IMR-90 (cell line): ENCODE results near the gene UPF1. TPM values are rescaled to one million over a fixed set of nuclear protein-coding genes. Genes with fewer than 3 reads are reported as not detected.
"Not testable (repeated sequence)": the region's sequence is repeated elsewhere in the genome, so short reads cannot be mapped to it uniquely, and the experiment has no call there.

Experiments used
- ATAC-seq: fragments of 200-7000 bp; cut with Tn5 transposase; 2 replicates; pipeline ENCODE4 v1.9.1; 2020; ENCODE audit warnings: low read depth, mild to moderate bottlenecking, moderate library complexity
- BruUV-seq: library from RNA; stranded (reverse); fragments of 400-500 nt; replicated peaks from 2 replicates; lab custom pipeline; 2021; lab: Mats Ljungman, UMichigan
- CTCF ChIA-PET: fragments of 300-600 bp; formaldehyde crosslinking; extraction: SDS; loops from one replicate; lab custom pipeline; 2021; ENCODE audit warnings: antibody characterized with exemption; lab: Yijun Ruan, JAX
- POLR2A ChIA-PET: fragments of 300-600 bp; sonication (Branson Sonifier 250); formaldehyde crosslinking; loops from one replicate; lab custom pipeline; 2022; ENCODE audit warnings: antibody characterized with exemption; ENCODE audit not compliant: unreplicated experiment; lab: Charles Lee
- DNase-seq: peaks from one replicate; pipeline ENCODE4 v3.0.0; 2013
- H2AFZ ChIP-seq: replicated peaks from 2 replicates; pipeline ENCODE3; 2013; ENCODE audit warnings: low read length, mild to moderate bottlenecking; ENCODE audit not compliant: poor library complexity
- H2AK5ac ChIP-seq: 2 replicates; pipeline ENCODE4 v1.6.1; 2013; ENCODE audit warnings: low read depth, low read length, inconsistent platforms
- H2AK9ac ChIP-seq: replicated peaks from 2 replicates; pipeline ENCODE3; 2013; ENCODE audit warnings: mild to moderate bottlenecking, low read depth, low read length, moderate library complexity; ENCODE audit not compliant: poor library complexity
- H2BK120ac ChIP-seq: 2 replicates; pipeline ENCODE4 v1.6.1; 2013; ENCODE audit warnings: low read depth, low read length, inconsistent platforms
- H2BK15ac ChIP-seq: 3 replicates; pipeline ENCODE4 v1.6.1; 2013; ENCODE audit warnings: low read depth, low read length, inconsistent platforms
- H2BK20ac ChIP-seq: 2 replicates; pipeline ENCODE4 v1.6.1; 2013; ENCODE audit warnings: low read depth, mild to moderate bottlenecking, inconsistent platforms, low read length, moderate library complexity
- H2BK5ac ChIP-seq: 2 replicates; pipeline ENCODE4 v1.6.1; 2013; ENCODE audit warnings: mild to moderate bottlenecking, low read depth, low read length, inconsistent platforms; ENCODE audit not compliant: poor library complexity, severe bottlenecking
- H3K14ac ChIP-seq: replicated peaks from 2 replicates; pipeline ENCODE4 v1.6.1; 2013; ENCODE audit warnings: low read depth, low read length, inconsistent platforms
- H3K18ac ChIP-seq: 2 replicates; pipeline ENCODE4 v1.6.1; 2013; ENCODE audit warnings: low read depth, low read length, control low read depth
- H3K23ac ChIP-seq: 2 replicates; pipeline ENCODE4 v1.6.1; 2013; ENCODE audit warnings: low read depth, low read length, inconsistent platforms
- H3K27ac ChIP-seq: 2 replicates; pipeline ENCODE4 v1.5.1; 2013; ENCODE audit warnings: mild to moderate bottlenecking, control low read depth, low read length; ENCODE audit not compliant: insufficient read depth
- H3K27me3 ChIP-seq: 2 replicates; pipeline ENCODE4 v1.6.1; 2013; ENCODE audit warnings: low read length; ENCODE audit not compliant: control insufficient read depth, insufficient read depth
- H3K36me3 ChIP-seq: 2 replicates; pipeline ENCODE4 v1.6.1; 2013; ENCODE audit warnings: low read length, mixed read lengths; ENCODE audit not compliant: control insufficient read depth, insufficient read depth
- H3K4ac ChIP-seq: 2 replicates; pipeline ENCODE4 v1.6.1; 2013; ENCODE audit warnings: low read depth, low read length, inconsistent platforms
- H3K4me1 ChIP-seq: 2 replicates; pipeline ENCODE4 v1.6.1; 2013; ENCODE audit warnings: low read length, mixed read lengths; ENCODE audit not compliant: control insufficient read depth, insufficient read depth
- H3K4me2 ChIP-seq: 2 replicates; pipeline ENCODE4 v1.6.1; 2013; ENCODE audit warnings: low read depth, mild to moderate bottlenecking, control low read depth, low read length, moderate library complexity
- H3K4me3 ChIP-seq: 2 replicates; pipeline ENCODE4 v1.5.1; 2013; ENCODE audit warnings: low read depth, mild to moderate bottlenecking, control low read depth, low read length, moderate library complexity; ENCODE audit not compliant: insufficient read depth
- H3K56ac ChIP-seq: 2 replicates; pipeline ENCODE4 v1.6.1; 2013; ENCODE audit warnings: low read length, inconsistent platforms; ENCODE audit not compliant: insufficient read depth; ENCODE audit errors: extremely low read depth
- H3K79me1 ChIP-seq, 2 experiments: 2 replicates each; pipeline ENCODE4 v1.6.1; 2013; ENCODE audit warnings: low read length in 2 of 2, inconsistent platforms in 1 of 2, low read depth in 1 of 2
- H3K9ac ChIP-seq: 2 replicates; pipeline ENCODE4 v1.6.1; 2013; ENCODE audit warnings: low read depth, low read length, control low read depth
- H3K9me1 ChIP-seq: 2 replicates; pipeline ENCODE4 v1.6.1; 2013; ENCODE audit warnings: low read length, inconsistent platforms; ENCODE audit not compliant: insufficient read depth
- H3K9me3 ChIP-seq: 2 replicates; pipeline ENCODE4 v1.6.1; 2013; ENCODE audit warnings: low read length; ENCODE audit not compliant: control insufficient read depth, insufficient read depth
- H4K20me1 ChIP-seq: 2 replicates; pipeline ENCODE4 v1.6.1; 2013; ENCODE audit warnings: low read length, inconsistent platforms; ENCODE audit not compliant: insufficient read depth
- H4K5ac ChIP-seq: 2 replicates; pipeline ENCODE4 v1.6.1; 2013; ENCODE audit warnings: mild to moderate bottlenecking, low read depth, low read length, control low read depth
- H4K8ac ChIP-seq, 2 experiments: 2 replicates each; pipeline ENCODE4 v1.6.1; 2013; ENCODE audit warnings: low read depth in 2 of 2, low read length in 2 of 2, control low read depth in 1 of 2, inconsistent platforms in 1 of 2
- H4K91ac ChIP-seq: 2 replicates; pipeline ENCODE4 v1.6.1; 2013; ENCODE audit warnings: low read depth, low read length, inconsistent platforms; ENCODE audit not compliant: insufficient read depth
- CEBPB ChIP-seq: IDR thresholded peaks from 2 replicates; pipeline ENCODE4 v1.6.1; 2012; ENCODE audit warnings: low read depth, low read length, improper control_type of control experiment
- MAFK ChIP-seq: IDR thresholded peaks from 2 replicates; pipeline ENCODE4 v1.6.1; 2012; ENCODE audit warnings: low read depth, low read length, improper control_type of control experiment
- MAZ ChIP-seq: IDR thresholded peaks from 2 replicates; pipeline ENCODE4 v1.6.1; 2012; ENCODE audit warnings: low read depth, mild to moderate bottlenecking, low read length, improper control_type of control experiment, moderate library complexity, borderline replicate concordance
- POLR2A ChIP-seq: IDR thresholded peaks from 2 replicates; pipeline ENCODE4 v1.6.1; 2012; ENCODE audit warnings: mild to moderate bottlenecking, low read depth, low read length
- WGBS, 2 experiments: methylation state at CpG; one replicate each; pipeline versions ENCODE4 v1.1.5 to v1.1.7; 2013; ENCODE audit warnings: missing lambda C conversion rate in 2 of 2; ENCODE audit not compliant: insufficient read length in 1 of 2; ENCODE audit errors: extremely low coverage in 2 of 2; 5-methylcytosine and 5-hydroxymethylcytosine counted together
- dilution Hi-C: fragments of 300-500 bp; cut with HindIII; formaldehyde crosslinking; loops from one replicate; pipeline ENCODE4 v1.14.3; 2018; ENCODE audit warnings: low sequenced_read_pairs; ENCODE audit not compliant: unreplicated experiment
- in situ Hi-C: fragments of 300-500 bp; cut with MboI; formaldehyde crosslinking; loops from 3 replicates; pipeline ENCODE4 v1.14.3; 2019; ENCODE audit warnings: low sequenced_read_pairs, inconsistent platforms, mixed read lengths
- intact Hi-C: fragments of 100-400 bp; cut with micrococcal nuclease; formaldehyde crosslinking; loops from 2 replicates; pipeline ENCODE4 v1.10.0; 2022
- polyA plus RNA-seq, 3 experiments: library from polyadenylated mRNA; depleted of rRNA; stranded (reverse); fragments of >200 nt; gene quantifications; 2 replicates each; pipeline ENCODE4 v1.2.3, GENCODE V29; 2012; ENCODE audit warnings: low replicate concordance in 1 of 3
- total RNA-seq: library from RNA; depleted of rRNA; stranded (reverse); fragments of >200 nt; gene quantifications from 2 replicates; pipeline ENCODE4 v1.2.3, GENCODE V29; 2012

The UPF1 gene
- total and polyA plus RNA-seq, 2 of the 4 experiments (the other 2 are of a cell fraction): 31.2 to 50.3 TPM

DNA sequence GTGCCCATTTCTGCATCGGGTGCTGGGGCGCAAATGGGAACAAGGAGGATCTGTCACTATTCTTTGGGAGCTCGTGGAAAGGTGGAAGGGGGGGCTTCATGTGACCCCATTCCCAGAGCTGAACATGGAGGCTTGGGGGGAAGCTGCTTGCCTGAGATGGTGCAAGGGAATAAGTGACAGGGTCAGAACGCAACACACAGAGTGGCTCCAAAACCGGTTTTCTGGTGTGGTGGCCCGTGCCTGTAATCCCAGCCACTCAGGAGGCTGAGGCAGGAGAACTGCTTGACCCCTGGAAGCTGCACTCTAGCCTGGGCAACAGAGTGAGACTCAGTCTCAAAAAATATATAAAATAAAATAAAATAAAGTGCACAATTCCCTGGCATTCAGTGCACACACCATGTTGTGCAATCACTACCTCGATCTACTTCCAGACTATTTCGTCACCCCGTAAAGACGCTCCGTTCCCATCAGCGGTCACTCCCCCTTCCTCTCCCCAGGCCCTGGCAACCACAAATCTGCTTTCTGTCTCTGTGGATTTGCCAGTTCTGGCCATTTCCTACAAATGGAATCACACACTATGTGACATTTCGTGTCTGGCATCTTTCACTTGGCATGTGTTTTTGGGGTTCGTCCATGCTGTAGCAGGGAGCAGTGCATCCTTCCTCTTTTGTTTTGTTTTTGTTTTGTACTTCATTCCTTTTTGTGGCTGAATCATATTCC is 22.4 kb upstream of the UPF1 start:
- Histone ChIP-seq H2BK5ac (no peak overlapping the region), H2AK9ac (no peak overlapping the region), H3K14ac (no peak overlapping the region), H4K20me1 (no peaks in the 10 kb centered on the region), H3K27me3 (peaks cover 9% of the 10 kb centered on the region), H2AFZ (peak overlapping the region; percentile 57), H2BK120ac (no peak overlapping the region), H3K36me3 (no peaks in the 10 kb centered on the region), H2AK5ac (no peak overlapping the region), H3K9me3 (no peaks in the 10 kb centered on the region), H3K56ac (no peak overlapping the region), H3K79me1 (no peaks in the 10 kb centered on the region), H2BK20ac (no peak overlapping the region), H3K4me1 (peaks cover 1% of the 10 kb centered on the region; the same call in 1 of the 2 replicates), H4K8ac (no peak overlapping the region), H3K4me3 (no peak overlapping the region), H3K4me2 (peak overlapping the region; percentile 14; the same call in 1 of the 2 replicates), H2BK15ac (no peak overlapping the region), H4K91ac (no peak overlapping the region), H3K23ac (no peak overlapping the region), H3K9ac (no peak overlapping the region), H4K5ac (no peak overlapping the region), H3K4ac (no peak overlapping the region), H3K27ac (no peak overlapping the region), H3K9me1 (no peaks in the 10 kb centered on the region), H3K18ac (no peak overlapping the region)
- POLR2A ChIA-PET: no interaction called here
- CTCF ChIA-PET: no interaction called here
- no TSS peak for BruUV-seq
- intact Hi-C loops (no loop called here), in situ Hi-C loops (no loop called here), dilution Hi-C loops (no loop called here)
- peak; percentile 78 for DNase-seq
- ATAC-seq: peak; percentile 58
- TF ChIP-seq MAZ: peak; percentile 30; the same call in 1 of the 2 replicates
- TF ChIP-seq MAFK: no peak
- no peak for TF ChIP-seq POLR2A
- peak; percentile 98 for TF ChIP-seq CEBPB
- 14% methylated on average over 6 of the region's 14 CpGs; no CpG with 5 or more reads in 1 of the 2 experiments for WGBS, 2 experiments

DNA sequence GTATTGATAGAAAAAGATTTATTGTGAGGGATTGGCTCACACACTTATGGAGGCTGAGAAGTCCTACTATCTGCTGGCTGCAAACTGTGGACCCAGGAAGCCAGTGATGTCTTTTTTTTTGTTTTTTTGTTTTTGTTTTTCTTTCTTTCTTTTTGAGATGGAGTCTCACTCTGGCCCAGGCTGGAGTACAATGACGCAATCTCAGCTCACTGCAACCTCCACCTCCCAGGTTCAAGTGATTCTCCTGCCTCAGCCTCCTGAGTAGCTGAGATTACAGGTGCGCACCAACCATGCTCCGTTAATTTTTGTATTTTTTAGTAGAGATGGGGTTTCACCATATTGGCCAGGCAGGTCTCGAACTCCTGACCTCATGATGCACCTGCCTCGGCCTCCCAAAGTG is 20.1 kb upstream of the UPF1 start:
- H3K27ac ChIP-seq, H3K4ac ChIP-seq, H3K23ac ChIP-seq, H4K8ac ChIP-seq, H3K9me1 ChIP-seq, BruUV-seq, H2BK20ac ChIP-seq, H2BK5ac ChIP-seq, H4K91ac ChIP-seq, H2BK120ac ChIP-seq, H2BK15ac ChIP-seq, intact Hi-C loops, in situ Hi-C loops, H2AK5ac ChIP-seq, H3K9ac ChIP-seq, H2AFZ ChIP-seq, H3K4me3 ChIP-seq, POLR2A ChIA-PET, H3K18ac ChIP-seq, CTCF ChIA-PET, DNase-seq, H4K20me1 ChIP-seq, H3K36me3 ChIP-seq, H4K5ac ChIP-seq, H3K9me3 ChIP-seq, H3K56ac ChIP-seq, H2AK9ac ChIP-seq, H3K4me2 ChIP-seq, ATAC-seq, dilution Hi-C loops, H3K14ac ChIP-seq, H3K79me1 ChIP-seq, H3K4me1 ChIP-seq: not testable (repeated sequence)
- H3K27me3 ChIP-seq: peaks cover 11% of the 10 kb centered on the region
- 92% methylated on average over 2 of the region's 5 CpGs; no CpG with 5 or more reads in 1 of the 2 experiments for WGBS, 2 experiments
